MM.1S (cell line): Measurements from ENCODE around the gene SUDS3.

ENCODE experiments used
- DNase-seq: peaks from one replicate; pipeline ENCODE4 v3.0.0-alpha.2; 2015
- H2AFZ ChIP-seq: fragments of 300-600 bp; sonication (generic); 2 replicates; pipeline ENCODE4 v1.6.0; 2016; ENCODE audit warnings: antibody characterized with exemption, low read length
- H3F3A ChIP-seq: fragments of 300-600 bp; sonication (generic); 2 replicates; pipeline ENCODE4 v1.6.1; 2016; ENCODE audit warnings: mild to moderate bottlenecking, antibody characterized with exemption, low read length, moderate library complexity, mixed read lengths; ENCODE audit not compliant: insufficient read depth
- H3K27ac ChIP-seq: fragments of 300-600 bp; sonication (generic); 2 replicates; pipeline ENCODE4 v1.5.1; 2016; ENCODE audit warnings: mild to moderate bottlenecking, low read length
- H3K27me3 ChIP-seq: fragments of 300-600 bp; sonication (generic); replicated peaks from 2 replicates; pipeline ENCODE4 v1.6.0; 2016; ENCODE audit warnings: low read length; ENCODE audit not compliant: insufficient read depth
- H3K36me3 ChIP-seq: fragments of 300-600 bp; sonication (generic); replicated peaks from 2 replicates; pipeline ENCODE4 v1.6.1; 2016; ENCODE audit warnings: mild to moderate bottlenecking, low read length, mixed read lengths; ENCODE audit not compliant: insufficient read depth
- H3K4me1 ChIP-seq: fragments of 300-600 bp; sonication (generic); 2 replicates; pipeline ENCODE4 v1.6.1; 2016; ENCODE audit warnings: low read length, mixed read lengths
- H3K4me2 ChIP-seq: fragments of 300-600 bp; sonication (generic); 2 replicates; pipeline ENCODE4 v1.6.0; 2016; ENCODE audit warnings: low read depth, low read length
- H3K4me3 ChIP-seq: fragments of 300-600 bp; sonication (generic); 2 replicates; pipeline ENCODE4 v1.5.1; 2016; ENCODE audit warnings: low read length, mixed read lengths
- H3K79me2 ChIP-seq: fragments of 300-600 bp; sonication (generic); 2 replicates; pipeline ENCODE4 v1.6.1; 2016; ENCODE audit warnings: mixed run types, low read length, mixed read lengths
- H3K9ac ChIP-seq: fragments of 300-600 bp; sonication (generic); 2 replicates; pipeline ENCODE4 v1.6.1; 2016; ENCODE audit warnings: low read length, mixed read lengths
- H3K9me2 ChIP-seq: fragments of 300-600 bp; sonication (generic); replicated peaks from 2 replicates; pipeline ENCODE4 v1.6.1; 2016; ENCODE audit warnings: mild to moderate bottlenecking, low read length, mixed read lengths; ENCODE audit not compliant: insufficient read depth
- H3K9me3 ChIP-seq: fragments of 300-600 bp; sonication (generic); replicated peaks from 2 replicates; pipeline ENCODE4 v1.6.1; 2016; ENCODE audit warnings: mild to moderate bottlenecking, low read length, mixed read lengths; ENCODE audit not compliant: insufficient read depth
- H4K20me1 ChIP-seq: fragments of 300-600 bp; sonication (generic); 2 replicates; pipeline ENCODE4 v1.6.1; 2016; ENCODE audit warnings: mild to moderate bottlenecking, low read length, moderate library complexity, mixed read lengths; ENCODE audit not compliant: insufficient read depth
- EZH2 ChIP-seq: fragments of 300-600 bp; sonication (generic); optimal IDR thresholded peaks from 2 replicates; pipeline ENCODE3; 2017; ENCODE audit warnings: low read depth, mild to moderate bottlenecking, antibody characterized with exemption, low read length, mixed read lengths
- EZH2phosphoT487 ChIP-seq: fragments of 300-600 bp; sonication (generic); IDR thresholded peaks from 2 replicates; pipeline ENCODE4 v1.6.1; 2018; ENCODE audit warnings: antibody characterized with exemption, low read length
- TF ChIP-seq, protein P1 (sequence below): fragments of 300-600 bp; sonication (generic); IDR thresholded peaks from 2 replicates; pipeline ENCODE4 v1.5.1; 2016; ENCODE audit warnings: antibody characterized with exemption, low read length, mixed read lengths

SUDS3 gene

GRCh38 chr12:118371321-118372282, 4.8 kb upstream of the SUDS3 start:
- H3K4me2 ChIP-seq = peak overlapping the region; percentile 85
- no peak overlapping the region for H2AFZ ChIP-seq
- no peak for DNase-seq
- no peak overlapping the region for H3K27ac ChIP-seq
- TF ChIP-seq, protein P1, sequence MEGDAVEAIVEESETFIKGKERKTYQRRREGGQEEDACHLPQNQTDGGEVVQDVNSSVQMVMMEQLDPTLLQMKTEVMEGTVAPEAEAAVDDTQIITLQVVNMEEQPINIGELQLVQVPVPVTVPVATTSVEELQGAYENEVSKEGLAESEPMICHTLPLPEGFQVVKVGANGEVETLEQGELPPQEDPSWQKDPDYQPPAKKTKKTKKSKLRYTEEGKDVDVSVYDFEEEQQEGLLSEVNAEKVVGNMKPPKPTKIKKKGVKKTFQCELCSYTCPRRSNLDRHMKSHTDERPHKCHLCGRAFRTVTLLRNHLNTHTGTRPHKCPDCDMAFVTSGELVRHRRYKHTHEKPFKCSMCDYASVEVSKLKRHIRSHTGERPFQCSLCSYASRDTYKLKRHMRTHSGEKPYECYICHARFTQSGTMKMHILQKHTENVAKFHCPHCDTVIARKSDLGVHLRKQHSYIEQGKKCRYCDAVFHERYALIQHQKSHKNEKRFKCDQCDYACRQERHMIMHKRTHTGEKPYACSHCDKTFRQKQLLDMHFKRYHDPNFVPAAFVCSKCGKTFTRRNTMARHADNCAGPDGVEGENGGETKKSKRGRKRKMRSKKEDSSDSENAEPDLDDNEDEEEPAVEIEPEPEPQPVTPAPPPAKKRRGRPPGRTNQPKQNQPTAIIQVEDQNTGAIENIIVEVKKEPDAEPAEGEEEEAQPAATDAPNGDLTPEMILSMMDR = no peak
- TF ChIP-seq EZH2 (no peak), EZH2phosphoT487 (no peak)
- H3K79me2 ChIP-seq = no peaks in the 10 kb centered on the region
- no peaks in the 10 kb centered on the region for H3K9me2 ChIP-seq
- H3F3A ChIP-seq = no peaks in the 10 kb centered on the region
- no peaks in the 10 kb centered on the region for H3K4me1 ChIP-seq
- no peaks in the 10 kb centered on the region for H3K27me3 ChIP-seq
- H3K9ac ChIP-seq = peak overlapping the region; percentile 40; the same call in 1 of the 2 replicates
- H3K36me3 ChIP-seq = no peaks in the 10 kb centered on the region
- no peaks in the 10 kb centered on the region for H3K9me3 ChIP-seq
- H3K4me3 ChIP-seq = peak overlapping the region; percentile 66
- H4K20me1 ChIP-seq = no peaks in the 10 kb centered on the region

GRCh38 chr12:118372541-118373495, 3.5 kb upstream of the SUDS3 start, which contains the start of gene TAOK3:
TSS of gene TAOK3 (minus strand) at chr12:118372907. CDS start at chr12:118255567, 117,340 bp downstream.
- Histone ChIP-seq H3K27ac (peak within 1 kb of the TSS; percentile 42; the same call in 1 of the 2 replicates), H3K9me2 (no peaks in the 10 kb centered on the region), H3K4me2 (peak within 1 kb of the TSS; percentile 85), H2AFZ (peak within 1 kb of the TSS; percentile 65), H4K20me1 (no peaks in the 10 kb centered on the region), H3K9me3 (no peaks in the 10 kb centered on the region), H3K4me3 (peak within 1 kb of the TSS; percentile 66), H3K36me3 (no peaks in the 10 kb centered on the region), H3K9ac (peak within 1 kb of the TSS; percentile 45; the same call in 1 of the 2 replicates), H3K79me2 (peaks cover 9% of the 10 kb centered on the region), H3K27me3 (no peaks in the 10 kb centered on the region), H3F3A (peaks cover 7% of the 10 kb centered on the region; the same call in 1 of the 2 replicates), H3K4me1 (no peaks in the 10 kb centered on the region)
- DNase-seq = peak; percentile 93
- TF ChIP-seq, protein P1 = no peak
- no peak for TF ChIP-seq EZH2
- TF ChIP-seq EZH2phosphoT487 = no peak

DNA sequence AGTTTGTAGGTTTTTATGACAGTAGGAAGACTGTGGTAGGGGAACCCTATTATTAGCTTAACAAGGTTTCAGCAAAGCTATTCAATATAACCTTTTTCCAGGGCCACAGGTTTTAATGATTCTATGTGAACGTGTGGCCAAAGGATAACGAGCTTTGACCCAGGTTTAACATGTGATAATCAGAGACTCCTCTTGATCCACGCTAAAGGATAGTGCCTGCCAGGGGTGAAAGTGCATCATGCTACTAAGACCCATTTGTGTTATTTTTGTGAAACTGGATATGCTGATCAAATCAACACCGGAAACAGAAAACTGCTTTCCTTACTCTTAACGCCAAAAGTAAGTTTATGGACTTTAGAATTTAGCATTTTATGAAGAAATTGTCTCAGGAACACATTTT, 2.7 kb upstream of the SUDS3 start:
- Histone ChIP-seq H3F3A (peaks cover 7% of the 10 kb centered on the region; the same call in 1 of the 2 replicates), H3K36me3 (no peaks in the 10 kb centered on the region), H3K9me2 (no peaks in the 10 kb centered on the region), H2AFZ (no peak overlapping the region), H3K4me3 (peak overlapping the region; percentile 64), H3K4me2 (peak overlapping the region; percentile 63; the same call in 1 of the 2 replicates), H3K27me3 (no peaks in the 10 kb centered on the region), H4K20me1 (no peaks in the 10 kb centered on the region), H3K27ac (no peak overlapping the region; the same call in 1 of the 2 replicates), H3K9ac (no peak overlapping the region), H3K79me2 (peaks cover 15% of the 10 kb centered on the region), H3K4me1 (no peaks in the 10 kb centered on the region), H3K9me3 (no peaks in the 10 kb centered on the region)
- no peak for DNase-seq
- TF ChIP-seq EZH2 = no peak
- no peak for TF ChIP-seq EZH2phosphoT487
- TF ChIP-seq, protein P1 = no peak
